Neuronal stem cell (in vitro differentiated cells): ENCODE results near the gene DOCK3.

Experiments
- DNase-seq: peaks from one replicate; pipeline ENCODE4 v3.0.0-alpha.2; 2013; ENCODE audit warnings: low spot score
- H2AFZ ChIP-seq: one replicate; pipeline ENCODE4 v1.6.1; 2013; ENCODE audit warnings: mild to moderate bottlenecking, low read length, inconsistent platforms
- H2AK5ac ChIP-seq: 2 replicates; pipeline ENCODE4 v1.6.1; 2013; ENCODE audit warnings: low read depth, mild to moderate bottlenecking, inconsistent platforms, low read length, moderate library complexity, mixed read lengths
- H2BK120ac ChIP-seq: 2 replicates; pipeline ENCODE4 v1.6.1; 2013; ENCODE audit warnings: low read depth, mild to moderate bottlenecking, inconsistent platforms, low read length, moderate library complexity, mixed read lengths
- H2BK12ac ChIP-seq: one replicate; pipeline ENCODE4 v1.6.1; 2013; ENCODE audit warnings: low read length, inconsistent platforms
- H2BK15ac ChIP-seq: 2 replicates; pipeline ENCODE4 v1.6.1; 2013; ENCODE audit warnings: mild to moderate bottlenecking, low read length, inconsistent platforms, mixed read lengths
- H2BK5ac ChIP-seq: one replicate; pipeline ENCODE4 v1.6.1; 2013; ENCODE audit warnings: inconsistent platforms, mild to moderate bottlenecking, low read length, moderate library complexity
- H3K14ac ChIP-seq: one replicate; pipeline ENCODE4 v1.6.1; 2013; ENCODE audit warnings: low read length, inconsistent platforms
- H3K18ac ChIP-seq: 2 replicates; pipeline ENCODE4 v1.6.1; 2013; ENCODE audit warnings: low read length, inconsistent platforms
- H3K23ac ChIP-seq: 2 replicates; pipeline ENCODE4 v1.6.1; 2013; ENCODE audit warnings: low read depth, mild to moderate bottlenecking, mixed read lengths, low read length, inconsistent platforms; ENCODE audit not compliant: poor library complexity
- H3K27ac ChIP-seq: replicated peaks from 3 replicates; pipeline ENCODE4 v1.5.1; 2013; ENCODE audit warnings: low read length, inconsistent platforms
- H3K27me3 ChIP-seq, 3 experiments: 2 replicates each; pipeline ENCODE4 v1.6.1; 2013; ENCODE audit warnings: low read length in 3 of 3, mild to moderate bottlenecking in 2 of 3, inconsistent platforms in 1 of 3, low read depth in 1 of 3, mixed read lengths in 1 of 3, moderate library complexity in 1 of 3; ENCODE audit not compliant: control insufficient read depth in 3 of 3, insufficient read depth in 3 of 3
- H3K36me3 ChIP-seq, 2 donors: replicated peaks in 1 of 2; 2 replicates each; pipeline ENCODE4 v1.6.1; 2013; ENCODE audit warnings: low read length in 2 of 2; ENCODE audit not compliant: control insufficient read depth in 2 of 2, insufficient read depth in 2 of 2
- H3K4ac ChIP-seq: 2 replicates; pipeline ENCODE4 v1.6.1; 2013; ENCODE audit warnings: inconsistent platforms, mild to moderate bottlenecking, low read length, moderate library complexity
- H3K4me1 ChIP-seq, 2 donors: 1 replicate in 1 of 2; 2 replicates in 1 of 2; pipeline ENCODE4 v1.6.1; 2013; ENCODE audit warnings: low read length in 2 of 2, low read depth in 1 of 2; ENCODE audit not compliant: control insufficient read depth in 2 of 2, insufficient read depth in 1 of 2
- H3K4me2 ChIP-seq: one replicate; pipeline ENCODE4 v1.6.1; 2013; ENCODE audit warnings: mild to moderate bottlenecking, low read length, inconsistent platforms; ENCODE audit not compliant: insufficient read depth, poor library complexity, severe bottlenecking
- H3K4me3 ChIP-seq, 2 donors: 2 replicates each; pipeline ENCODE4 v1.5.1; 2013; ENCODE audit warnings: low read length in 2 of 2, mild to moderate bottlenecking in 2 of 2, inconsistent platforms in 1 of 2, moderate library complexity in 1 of 2
- H3K79me1 ChIP-seq: one replicate; pipeline ENCODE4 v1.6.1; 2013; ENCODE audit warnings: low read depth, mild to moderate bottlenecking, inconsistent platforms, low read length, moderate library complexity
- H3K9ac ChIP-seq: one replicate; pipeline ENCODE4 v1.6.1; 2013; ENCODE audit warnings: mild to moderate bottlenecking, low read depth, low read length, inconsistent platforms; ENCODE audit not compliant: poor library complexity
- H3K9me3 ChIP-seq, 2 donors: replicated peaks in 1 of 2; 2 replicates each; pipeline versions ENCODE3 to v1.6.1; 2013; ENCODE audit warnings: low read length in 2 of 2, mild to moderate bottlenecking in 2 of 2, inconsistent platforms in 1 of 2, low read depth in 1 of 2, mixed read lengths in 1 of 2, moderate library complexity in 1 of 2; ENCODE audit not compliant: control insufficient read depth in 2 of 2, insufficient read depth in 1 of 2
- H4K8ac ChIP-seq: one replicate; pipeline ENCODE4 v1.6.1; 2013; ENCODE audit warnings: low read depth, mild to moderate bottlenecking, inconsistent platforms, low read length, moderate library complexity
- H4K91ac ChIP-seq: one replicate; pipeline ENCODE4 v1.6.1; 2013; ENCODE audit warnings: low read length, low read depth, mild to moderate bottlenecking, inconsistent platforms; ENCODE audit not compliant: poor library complexity
- WGBS, 2 donors: extraction: QIAGEN DNeasy Blood & Tissue Kit; methylation state at CpG; one replicate each; pipeline ENCODE4 v1.1.7; 2013; ENCODE audit warnings: missing lambda C conversion rate in 2 of 2, mixed read lengths in 1 of 2; ENCODE audit not compliant: insufficient read length in 2 of 2, insufficient replicate concordance in 1 of 2; ENCODE audit errors: extremely low coverage in 2 of 2; 5-methylcytosine and 5-hydroxymethylcytosine counted together

DOCK3 gene

GRCh38 chr3:50650018-50650417, 24.7 kb upstream of the DOCK3 start:
- no peak overlapping the region for H3K14ac ChIP-seq

DNA sequence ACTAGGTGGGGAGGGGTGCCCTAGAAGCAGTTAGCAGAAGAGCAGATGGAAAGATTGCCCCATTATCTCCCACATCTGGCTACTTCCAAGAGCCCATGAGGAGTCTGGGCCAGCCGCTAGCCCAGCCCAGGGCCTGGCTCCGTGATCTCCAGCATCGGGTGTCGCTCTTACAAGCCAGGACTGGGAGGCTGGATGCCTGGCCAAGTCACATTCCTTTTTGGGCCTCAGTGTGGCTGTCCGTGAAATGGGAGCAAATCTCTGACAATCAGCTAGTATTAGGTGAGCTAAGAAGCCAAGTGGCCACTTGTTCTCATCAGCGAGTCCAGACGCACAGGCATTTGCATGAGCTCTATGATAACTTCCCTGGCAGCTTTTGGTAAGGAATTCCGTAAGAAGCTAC, 23.3 kb upstream of the DOCK3 start:
- no peak overlapping the region for H3K27ac ChIP-seq
- no peak overlapping the region for H3K9ac ChIP-seq
- H3K18ac ChIP-seq, result no peak overlapping the region
- no peak overlapping the region for H4K8ac ChIP-seq
- H3K4ac ChIP-seq, result no peak overlapping the region
- H2AK5ac ChIP-seq, result no peak overlapping the region
- no peak overlapping the region for H3K14ac ChIP-seq
- no peak overlapping the region for H2BK5ac ChIP-seq
- H2BK120ac ChIP-seq, result no peak overlapping the region
- H3K27me3 ChIP-seq, result no peaks in the 10 kb centered on the region
- H2AFZ ChIP-seq, result no peak overlapping the region
- no peak overlapping the region for H3K23ac ChIP-seq
- no peaks in the 10 kb centered on the region for H3K9me3 ChIP-seq
- H3K4me1 ChIP-seq, result peaks cover 17 to 26% of the 10 kb centered on the region in 2 donors
- H4K91ac ChIP-seq, result no peak overlapping the region
- no peak overlapping the region for H3K4me2 ChIP-seq
- H2BK15ac ChIP-seq, result no peak overlapping the region
- no peak overlapping the region for H3K4me3 ChIP-seq
- H3K36me3 ChIP-seq, result peaks cover 4 to 9% of the 10 kb centered on the region in 2 donors
- no peak for DNase-seq
- H3K79me1 ChIP-seq, result no peaks in the 10 kb centered on the region
- no peak overlapping the region for H2BK12ac ChIP-seq
- no CpG with 5 or more reads among the region's 8 CpGs for WGBS, 2 donors

More at GRCh38 chr3:50650018-50650417, 24.7 kb upstream of the DOCK3 start:
- Histone ChIP-seq H3K9ac (no peak overlapping the region), H3K23ac (no peak overlapping the region), H2AK5ac (no peak overlapping the region), H2BK120ac (no peak overlapping the region), H3K27ac (no peak overlapping the region), H2BK12ac (no peak overlapping the region), H2BK15ac (no peak overlapping the region), H3K4me2 (no peak overlapping the region), H3K79me1 (no peaks in the 10 kb centered on the region), H3K4me3 (no peak overlapping the region), H3K9me3 (no peaks in the 10 kb centered on the region), H3K18ac (no peak overlapping the region), H3K4ac (no peak overlapping the region), H4K8ac (no peak overlapping the region), H2AFZ (no peak overlapping the region), H4K91ac (no peak overlapping the region), H3K4me1 (peaks cover 17 to 26% of the 10 kb centered on the region in 2 donors), H3K27me3 (no peaks in the 10 kb centered on the region), H3K36me3 (peaks cover 9 to 12% of the 10 kb centered on the region in 2 donors), H2BK5ac (no peak overlapping the region)
- no peak for DNase-seq
- no CpG with 5 or more reads among the region's 1 CpG for WGBS, 2 donors

GRCh38 chr3:50651920-50652529, 22.7 kb upstream of the DOCK3 start:
- no peak overlapping the region for H2BK120ac ChIP-seq
- peak overlapping the region; percentile 52 for H3K27ac ChIP-seq
- peak overlapping the region; percentile 37 for H2AFZ ChIP-seq
- H2BK15ac ChIP-seq, result no peak overlapping the region
- H3K23ac ChIP-seq, result no peak overlapping the region
- H3K79me1 ChIP-seq, result no peaks in the 10 kb centered on the region
- no peak overlapping the region for H3K9ac ChIP-seq
- H3K9me3 ChIP-seq, result no peaks in the 10 kb centered on the region
- peaks cover 4 to 6% of the 10 kb centered on the region in 2 donors for H3K36me3 ChIP-seq
- no peak overlapping the region for H2AK5ac ChIP-seq
- H3K4me3 ChIP-seq, result no peak overlapping the region
- peaks cover 17 to 26% of the 10 kb centered on the region in 2 donors for H3K4me1 ChIP-seq
- H4K91ac ChIP-seq, result no peak overlapping the region
- H3K27me3 ChIP-seq, result no peaks in the 10 kb centered on the region
- H3K18ac ChIP-seq, result peak overlapping the region; percentile 68
- DNase-seq, result no peak
- H2BK5ac ChIP-seq, result no peak overlapping the region
- H2BK12ac ChIP-seq, result no peak overlapping the region
- H4K8ac ChIP-seq, result no peak overlapping the region
- H3K4me2 ChIP-seq, result no peak overlapping the region
- no peak overlapping the region for H3K4ac ChIP-seq
- no CpG with 5 or more reads among the region's 7 CpGs for WGBS, 2 donors
- no peak overlapping the region for H3K14ac ChIP-seq

DNA sequence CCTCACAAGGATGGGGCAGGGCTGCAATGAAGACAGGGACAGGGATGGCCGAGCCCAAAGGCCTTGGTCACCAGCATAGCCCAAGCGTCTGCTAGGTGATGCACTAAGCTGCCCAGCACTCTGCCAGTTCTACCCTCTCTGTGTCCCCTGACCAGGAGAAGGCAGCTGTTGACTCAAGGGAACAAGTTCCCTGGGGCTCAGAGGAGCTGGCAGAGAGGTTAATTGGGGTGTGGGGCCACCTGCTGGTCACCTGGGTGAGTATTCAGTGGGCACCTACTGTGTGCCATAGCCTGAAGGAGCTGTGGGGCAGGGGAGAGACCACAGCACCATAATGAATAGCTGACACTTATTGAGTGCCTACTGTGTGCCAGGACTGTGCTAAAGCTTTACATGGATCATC, 22.0 kb upstream of the DOCK3 start:
- Histone ChIP-seq H2AK5ac (no peak overlapping the region), H3K4me3 (no peak overlapping the region), H3K18ac (peak overlapping the region; percentile 16), H3K27me3 (no peaks in the 10 kb centered on the region), H3K4me1 (peaks cover 18 to 24% of the 10 kb centered on the region in 2 donors), H3K14ac (no peak overlapping the region), H3K9ac (no peak overlapping the region), H2BK5ac (no peak overlapping the region), H3K36me3 (peaks cover 0 to 2% of the 10 kb centered on the region in 2 donors), H4K8ac (no peak overlapping the region), H2BK12ac (no peak overlapping the region), H3K23ac (no peak overlapping the region), H3K4me2 (no peak overlapping the region), H3K27ac (no peak overlapping the region), H3K4ac (no peak overlapping the region), H4K91ac (no peak overlapping the region), H2AFZ (no peak overlapping the region), H2BK120ac (no peak overlapping the region), H2BK15ac (no peak overlapping the region), H3K79me1 (no peaks in the 10 kb centered on the region), H3K9me3 (no peaks in the 10 kb centered on the region)
- DNase-seq, result no peak
- WGBS, 2 donors, result no CpG with 5 or more reads among the region's 2 CpGs
